Measurements from ENCODE around the gene GOSR2. TPM values are rescaled to one million over a fixed set of nuclear protein-coding genes. Genes with fewer than 3 reads are reported as not detected.
A peak's percentile ranks its signal among the peaks of the same experiment; 100 is the strongest.

GOSR2 gene
- total and polyA plus RNA-seq, 2 of the 13 experiments (the other 11 are each of a cell fraction or from before 2014, with no cell fraction given): 61.5 to 63.9 TPM

DNA sequence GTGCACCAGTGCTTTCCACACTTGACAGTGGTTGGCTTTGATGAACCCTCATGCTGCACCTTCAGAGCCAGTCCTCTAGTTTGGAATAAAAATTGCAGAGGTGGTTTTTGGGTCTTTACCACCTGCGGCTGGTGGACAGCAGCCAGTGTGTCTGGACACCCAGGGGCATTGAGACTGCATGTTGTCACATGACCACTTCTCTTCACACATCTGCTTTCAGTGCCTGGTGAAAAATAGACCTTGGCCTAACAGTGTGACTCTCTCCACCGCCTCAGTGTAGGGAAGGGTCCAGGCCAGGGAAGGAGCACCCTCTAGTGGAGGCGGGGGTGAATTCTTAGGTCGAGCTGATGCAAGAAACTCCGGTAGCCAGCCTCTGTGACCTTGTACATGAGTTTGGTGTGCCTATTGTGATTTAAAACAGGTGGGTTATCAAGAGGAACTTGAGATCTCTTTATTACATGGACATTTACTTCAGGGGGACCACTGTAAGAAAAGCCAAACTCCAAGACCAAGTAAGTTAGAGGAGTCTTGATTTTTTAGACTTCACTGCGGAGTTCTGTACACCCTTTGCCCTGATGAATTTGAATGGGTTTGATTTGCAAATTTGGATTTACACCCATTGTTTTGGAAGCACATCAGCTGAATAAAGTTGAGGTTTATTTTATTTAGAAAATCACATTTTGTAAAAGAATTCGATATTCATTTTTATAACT lies 17.9 kb downstream of the GOSR2 start (continued):
- TF ChIP-seq TEAD3 (CRISPR knock-in tag; optimal IDR thresholded peaks at IDR 0.05; ENCODE audit: borderline replicate concordance) (peak; percentile 77), ADNP (CRISPR knock-in tag; IDR thresholded peaks at IDR 0.05) (no peak), ZNF841 (CRISPR knock-in tag; IDR thresholded peaks at IDR 0.05; ENCODE audit: borderline replicate concordance) (no peak), DPF2 (CRISPR knock-in tag; IDR thresholded peaks at IDR 0.05; ENCODE audit: borderline replicate concordance, low read depth) (no peak), ATRX (CRISPR knock-in tag; IDR thresholded peaks at IDR 0.05; ENCODE audit: borderline replicate concordance) (no peak), ZNF562 (CRISPR knock-in tag; IDR thresholded peaks at IDR 0.05; ENCODE audit: borderline replicate concordance) (no peak), PHF5A (CRISPR knock-in tag; IDR thresholded peaks at IDR 0.05; ENCODE audit: low read depth, unreplicated experiment) (peak; percentile 82), ZNF709 (CRISPR knock-in tag; IDR thresholded peaks at IDR 0.05) (no peak), ZNF7 (CRISPR knock-in tag; IDR thresholded peaks at IDR 0.05) (no peak), ZBTB7A (CRISPR knock-in tag; IDR thresholded peaks at IDR 0.05) (no peak), GZF1 (CRISPR knock-in tag; IDR thresholded peaks at IDR 0.05) (no peak), ZNF124 (CRISPR knock-in tag; IDR thresholded peaks at IDR 0.05) (0 out of 2 replicates have a peak, but pooled peaks have one; percentile 32), ZNF720 (CRISPR knock-in tag; IDR thresholded peaks at IDR 0.05) (no peak), NFKB2 (CRISPR knock-in tag; IDR thresholded peaks at IDR 0.05; ENCODE audit: borderline replicate concordance) (peak; percentile 64; the same call in 1 of the 2 replicates), HNRNPL (IDR thresholded peaks at IDR 0.05; ENCODE audit: low read depth, low read length) (no peak), ZNF792 (CRISPR knock-in tag; IDR thresholded peaks at IDR 0.05) (peak; percentile 73; the same call in 1 of the 2 replicates), PTBP1 (IDR thresholded peaks at IDR 0.05; ENCODE audit: low read depth, low read length, poor library complexity, severe bottlenecking) (no peak), ZKSCAN1 (IDR thresholded peaks at IDR 0.05; ENCODE audit: low read length) (0 out of 2 replicates have a peak, but pooled peaks have one; percentile 38), KLF15 (CRISPR knock-in tag; IDR thresholded peaks at IDR 0.05; ENCODE audit: borderline replicate concordance) (no peak), ZNF350 (CRISPR knock-in tag; IDR thresholded peaks at IDR 0.05; ENCODE audit: borderline replicate concordance, low read depth) (peak; percentile 43), RBM22 (optimal IDR thresholded peaks at IDR 0.05; ENCODE audit: low read length) (peak; percentile 86)
- TF ChIP-seq, protein P1, sequence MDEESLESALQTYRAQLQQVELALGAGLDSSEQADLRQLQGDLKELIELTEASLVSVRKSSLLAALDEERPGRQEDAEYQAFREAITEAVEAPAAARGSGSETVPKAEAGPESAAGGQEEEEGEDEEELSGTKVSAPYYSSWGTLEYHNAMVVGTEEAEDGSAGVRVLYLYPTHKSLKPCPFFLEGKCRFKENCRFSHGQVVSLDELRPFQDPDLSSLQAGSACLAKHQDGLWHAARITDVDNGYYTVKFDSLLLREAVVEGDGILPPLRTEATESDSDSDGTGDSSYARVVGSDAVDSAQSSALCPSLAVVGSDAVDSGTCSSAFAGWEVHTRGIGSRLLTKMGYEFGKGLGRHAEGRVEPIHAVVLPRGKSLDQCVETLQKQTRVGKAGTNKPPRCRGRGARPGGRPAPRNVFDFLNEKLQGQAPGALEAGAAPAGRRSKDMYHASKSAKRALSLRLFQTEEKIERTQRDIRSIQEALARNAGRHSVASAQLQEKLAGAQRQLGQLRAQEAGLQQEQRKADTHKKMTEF (CRISPR knock-in tag; IDR thresholded peaks at IDR 0.05): peak; percentile 81
- TF ChIP-seq, protein P2, sequence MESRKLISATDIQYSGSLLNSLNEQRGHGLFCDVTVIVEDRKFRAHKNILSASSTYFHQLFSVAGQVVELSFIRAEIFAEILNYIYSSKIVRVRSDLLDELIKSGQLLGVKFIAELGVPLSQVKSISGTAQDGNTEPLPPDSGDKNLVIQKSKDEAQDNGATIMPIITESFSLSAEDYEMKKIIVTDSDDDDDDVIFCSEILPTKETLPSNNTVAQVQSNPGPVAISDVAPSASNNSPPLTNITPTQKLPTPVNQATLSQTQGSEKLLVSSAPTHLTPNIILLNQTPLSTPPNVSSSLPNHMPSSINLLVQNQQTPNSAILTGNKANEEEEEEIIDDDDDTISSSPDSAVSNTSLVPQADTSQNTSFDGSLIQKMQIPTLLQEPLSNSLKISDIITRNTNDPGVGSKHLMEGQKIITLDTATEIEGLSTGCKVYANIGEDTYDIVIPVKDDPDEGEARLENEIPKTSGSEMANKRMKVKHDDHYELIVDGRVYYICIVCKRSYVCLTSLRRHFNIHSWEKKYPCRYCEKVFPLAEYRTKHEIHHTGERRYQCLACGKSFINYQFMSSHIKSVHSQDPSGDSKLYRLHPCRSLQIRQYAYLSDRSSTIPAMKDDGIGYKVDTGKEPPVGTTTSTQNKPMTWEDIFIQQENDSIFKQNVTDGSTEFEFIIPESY (CRISPR knock-in tag; IDR thresholded peaks at IDR 0.05): peak; percentile 77; the same call in 1 of the 2 replicates
- TF ChIP-seq, protein P3, sequence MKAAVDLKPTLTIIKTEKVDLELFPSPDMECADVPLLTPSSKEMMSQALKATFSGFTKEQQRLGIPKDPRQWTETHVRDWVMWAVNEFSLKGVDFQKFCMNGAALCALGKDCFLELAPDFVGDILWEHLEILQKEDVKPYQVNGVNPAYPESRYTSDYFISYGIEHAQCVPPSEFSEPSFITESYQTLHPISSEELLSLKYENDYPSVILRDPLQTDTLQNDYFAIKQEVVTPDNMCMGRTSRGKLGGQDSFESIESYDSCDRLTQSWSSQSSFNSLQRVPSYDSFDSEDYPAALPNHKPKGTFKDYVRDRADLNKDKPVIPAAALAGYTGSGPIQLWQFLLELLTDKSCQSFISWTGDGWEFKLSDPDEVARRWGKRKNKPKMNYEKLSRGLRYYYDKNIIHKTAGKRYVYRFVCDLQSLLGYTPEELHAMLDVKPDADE (CRISPR knock-in tag; IDR thresholded peaks at IDR 0.05): no peak
- TF ChIP-seq, protein P4, sequence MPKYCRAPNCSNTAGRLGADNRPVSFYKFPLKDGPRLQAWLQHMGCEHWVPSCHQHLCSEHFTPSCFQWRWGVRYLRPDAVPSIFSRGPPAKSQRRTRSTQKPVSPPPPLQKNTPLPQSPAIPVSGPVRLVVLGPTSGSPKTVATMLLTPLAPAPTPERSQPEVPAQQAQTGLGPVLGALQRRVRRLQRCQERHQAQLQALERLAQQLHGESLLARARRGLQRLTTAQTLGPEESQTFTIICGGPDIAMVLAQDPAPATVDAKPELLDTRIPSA (CRISPR knock-in tag; IDR thresholded peaks at IDR 0.05; ENCODE audit: borderline replicate concordance): no peak

Measured in HepG2 (cell line).